GM12892 (cell line): ENCODE measurements around the gene IL1RAP.

Source experiments
- POLR2A ChIP-seq: IDR thresholded peaks from 2 replicates; pipeline ENCODE4 v1.6.1; 2011; ENCODE audit warnings: low read depth, low read length, control low read depth
- POLR2AphosphoS5 ChIP-seq: IDR thresholded peaks from 2 replicates; pipeline ENCODE4 v1.6.1; 2011; ENCODE audit warnings: low read depth, low read length, control low read depth
- TAF1 ChIP-seq: IDR thresholded peaks from 2 replicates; pipeline ENCODE4 v1.6.1; 2011; ENCODE audit warnings: low read depth, mild to moderate bottlenecking, control low read depth, low read length, borderline replicate concordance

DNA sequence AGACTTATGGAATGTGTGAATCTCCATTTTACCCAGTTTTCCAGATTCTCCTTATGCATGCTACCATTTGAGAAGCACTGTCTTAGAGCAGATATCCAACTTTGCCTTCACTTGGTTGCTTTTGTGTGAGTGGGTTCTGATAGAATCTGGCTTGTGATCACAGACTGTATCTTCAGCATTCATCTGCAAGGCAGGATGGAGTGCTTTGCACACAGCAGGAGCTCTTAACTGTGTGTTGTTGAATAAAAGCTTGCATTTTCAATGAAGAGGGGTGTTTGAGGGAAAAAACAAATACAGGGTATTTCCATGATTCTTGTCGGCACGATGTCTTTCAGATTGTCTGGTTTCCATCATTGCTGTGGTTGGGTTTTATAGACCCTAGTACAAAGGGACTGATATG lies 24.4 kb downstream of the IL1RAP start:
- TF ChIP-seq POLR2A (no peak), POLR2AphosphoS5 (no peak), TAF1 (no peak)
